Body of pancreas (tissue), 4 donors: Measurements from ENCODE around the gene KLF7. TPM values are rescaled to one million over a fixed set of nuclear protein-coding genes. Genes with fewer than 3 reads are reported as not detected.

Experiments used
- ATAC-seq: fragments of 150-250 bp; one replicate; pipeline ENCODE4 v1.9.1; 2016
- DNase-seq, 4 donors: peaks; one replicate each; pipeline ENCODE4 v3.0.0-alpha.2; 2019
- H3K27ac ChIP-seq, 4 donors: fragments of 200-600 bp; sonication (generic); 1 replicate in 3 of 4; 2 replicates in 1 of 4; pipeline versions ENCODE4 v1.5.1 to v1.6.1; 2016 to 2019; ENCODE audit warnings: mild to moderate bottlenecking in 1 of 4, mixed read lengths in 1 of 4, moderate library complexity in 1 of 4
- H3K27me3 ChIP-seq, 2 donors: fragments of 200-600 bp; sonication (generic); one replicate each; pipeline ENCODE4 v1.6.0; 2016; ENCODE audit warnings: mild to moderate bottlenecking in 1 of 2
- H3K36me3 ChIP-seq, 2 donors: fragments of 200-600 bp; sonication (generic); replicated peaks in 1 of 2; 2 replicates each; pipeline ENCODE4 v1.5.1; 2016; ENCODE audit warnings: low read depth in 2 of 2; ENCODE audit not compliant: insufficient read depth in 1 of 2
- H3K4me1 ChIP-seq: fragments of 200-600 bp; sonication (generic); one replicate; pipeline ENCODE4 v1.6.0; 2016
- H3K4me3 ChIP-seq, 2 donors: fragments of 200-600 bp; sonication (generic); 1 replicate in 1 of 2; 2 replicates in 1 of 2; pipeline ENCODE4 v1.5.1; 2016 to 2019
- H3K9me3 ChIP-seq, 3 donors: fragments of 200-600 bp; sonication (generic); 1 replicate in 2 of 3; 2 replicates in 1 of 3; pipeline ENCODE4 v1.5.1; 2016
- POLR2A ChIP-seq, 3 donors: fragments of 450-650 bp; IDR thresholded peaks; one replicate each; pipeline ENCODE4 v1.6.1; 2016; ENCODE audit warnings: antibody characterized with exemption in 3 of 3, mild to moderate bottlenecking in 2 of 3
- WGBS, 2 donors: methylation state at CpG; one replicate each; pipeline ENCODE4 v1.1.5; 2017; 5-methylcytosine and 5-hydroxymethylcytosine counted together
- intact Hi-C: fragments of 100-400 bp; cut with DNase I; formaldehyde crosslinking; loops from one replicate; pipeline ENCODE4 v1.15.1; 2023
- total RNA-seq, 2 donors: library from RNA; depleted of rRNA; stranded (reverse); fragments of >200 nt; gene quantifications; one replicate each; pipeline ENCODE4 v1.1.0, GENCODE V29; 2016
- TF ChIP-seq, protein P1 (sequence below), 7 experiments: fragments of 450-650 bp in 4 of 7; fragments of 200-600 bp in 3 of 7; sonication (generic) in 3 of 7; IDR thresholded peaks; one replicate each; pipeline ENCODE4 v1.5.1; 2016 to 2019; ENCODE audit warnings: antibody characterized with exemption in 7 of 7

Gene KLF7
- total RNA-seq: 1 to 10 TPM; 4.6 to 9.3 TPM

DNA sequence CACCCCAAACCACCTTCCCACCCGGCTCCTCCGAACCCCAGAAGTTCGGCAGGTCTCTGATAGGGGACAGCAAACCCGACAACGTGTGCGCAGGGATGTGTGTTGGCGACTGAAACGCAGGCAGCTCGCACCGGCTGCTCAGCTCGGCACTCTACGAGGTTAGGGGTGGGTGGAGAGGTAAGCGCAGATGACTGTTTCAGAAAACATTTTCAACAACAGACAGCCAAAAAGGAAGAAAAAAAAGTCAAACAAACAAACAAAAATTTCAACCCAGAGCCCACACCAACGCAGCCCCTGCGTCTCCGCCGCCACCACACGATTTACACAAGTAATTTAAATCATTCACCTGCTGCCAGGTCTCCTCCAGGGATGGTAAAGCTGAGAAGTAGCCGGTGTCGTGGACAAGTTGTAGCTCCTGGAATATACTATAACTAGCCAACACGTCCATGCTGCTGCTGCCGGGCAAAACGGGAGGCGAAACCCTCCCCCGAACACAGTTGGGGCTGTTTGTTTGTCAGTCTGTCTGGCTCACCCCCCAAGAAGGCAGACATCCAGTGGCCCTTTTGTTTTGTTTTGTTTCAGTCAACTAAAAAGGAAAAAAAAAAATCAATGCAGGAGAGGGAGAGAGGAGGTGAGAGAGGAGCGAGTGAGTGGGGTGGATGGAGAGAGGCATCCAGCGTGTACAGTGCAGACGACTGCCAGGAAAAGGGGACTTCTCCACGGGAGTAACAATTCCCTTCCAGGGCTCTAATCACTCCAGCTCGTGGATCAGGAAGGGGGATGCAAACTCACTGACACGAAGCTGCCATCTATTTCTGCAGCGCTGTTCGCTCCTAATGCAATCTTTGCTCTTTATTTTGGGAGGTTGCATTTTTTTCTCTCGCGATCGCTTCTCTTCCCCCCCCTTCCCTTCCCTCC is at the start of gene KLF7:
KLF7 (minus strand) TSS at position 828 of the 918 bp plus-strand sequence; CDS start at position 448, 380 bp downstream.
- WGBS, 2 donors: 0 to 1% methylated on average over 36 of the region's 36 CpGs
- peaks cover 30% of the 10 kb centered on the region for H3K4me1 ChIP-seq
- H3K9me3 ChIP-seq: no peaks in the 10 kb centered on the region
- H3K4me3 ChIP-seq: peak within 1 kb of the TSS; percentile 40 to 67
- H3K36me3 ChIP-seq: no peaks in the 10 kb centered on the region
- TF ChIP-seq, protein P1, sequence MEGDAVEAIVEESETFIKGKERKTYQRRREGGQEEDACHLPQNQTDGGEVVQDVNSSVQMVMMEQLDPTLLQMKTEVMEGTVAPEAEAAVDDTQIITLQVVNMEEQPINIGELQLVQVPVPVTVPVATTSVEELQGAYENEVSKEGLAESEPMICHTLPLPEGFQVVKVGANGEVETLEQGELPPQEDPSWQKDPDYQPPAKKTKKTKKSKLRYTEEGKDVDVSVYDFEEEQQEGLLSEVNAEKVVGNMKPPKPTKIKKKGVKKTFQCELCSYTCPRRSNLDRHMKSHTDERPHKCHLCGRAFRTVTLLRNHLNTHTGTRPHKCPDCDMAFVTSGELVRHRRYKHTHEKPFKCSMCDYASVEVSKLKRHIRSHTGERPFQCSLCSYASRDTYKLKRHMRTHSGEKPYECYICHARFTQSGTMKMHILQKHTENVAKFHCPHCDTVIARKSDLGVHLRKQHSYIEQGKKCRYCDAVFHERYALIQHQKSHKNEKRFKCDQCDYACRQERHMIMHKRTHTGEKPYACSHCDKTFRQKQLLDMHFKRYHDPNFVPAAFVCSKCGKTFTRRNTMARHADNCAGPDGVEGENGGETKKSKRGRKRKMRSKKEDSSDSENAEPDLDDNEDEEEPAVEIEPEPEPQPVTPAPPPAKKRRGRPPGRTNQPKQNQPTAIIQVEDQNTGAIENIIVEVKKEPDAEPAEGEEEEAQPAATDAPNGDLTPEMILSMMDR (IDR thresholded peaks at IDR 0.05): no peak
- TF ChIP-seq POLR2A (IDR thresholded peaks at IDR 0.05): peak in 1 of 3 donors; percentile 57
- intact Hi-C loops: no loop called here
- peak; percentile 10 for ATAC-seq
- DNase-seq: peak; percentile 41 to 60 (median 54)
- H3K27me3 ChIP-seq: no peaks in the 10 kb centered on the region
- H3K27ac ChIP-seq: peak within 1 kb of the TSS; percentile 99 to 100 (median 100)

- Histone ChIP-seq H3K4me3 (no peak overlapping the region), H3K27ac (no peak overlapping the region), H3K9me3 (no peaks in the 10 kb centered on the region), H3K27me3 (no peaks in the 10 kb centered on the region), H3K4me1 (no peaks in the 10 kb centered on the region), H3K36me3 (no peaks in the 10 kb centered on the region)
- WGBS, 2 donors: 35 to 41% methylated on average over 2 of the region's 2 CpGs
- intact Hi-C loops: no loop called here
- no peak for DNase-seq
- TF ChIP-seq, protein P1 (IDR thresholded peaks at IDR 0.05): no peak
- TF ChIP-seq POLR2A (IDR thresholded peaks at IDR 0.05): no peak
- no peak for ATAC-seq
These were observed 49.6 kb upstream of the KLF7 start for GRCh38 chr2:207215308-207215707.

DNA sequence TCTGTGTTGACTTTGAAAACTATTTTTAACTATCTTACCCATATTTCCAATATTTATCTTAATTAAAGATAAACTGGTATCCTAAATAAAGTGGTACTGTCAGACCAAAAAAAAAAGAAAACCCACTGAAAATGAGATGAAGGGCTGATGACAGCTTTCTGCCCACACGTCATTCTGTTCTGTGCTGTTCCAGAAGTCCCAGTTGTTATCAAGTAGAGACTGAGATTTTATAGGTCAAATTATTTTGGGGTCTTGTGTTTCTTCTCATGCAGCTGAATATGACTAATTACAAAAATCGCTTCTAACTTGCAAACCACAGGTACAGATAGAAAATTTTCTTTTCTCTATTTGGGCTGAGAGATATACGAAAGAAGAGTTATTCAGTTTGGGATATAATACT is 48.7 kb upstream of the KLF7 start:
- no peak overlapping the region for H3K4me3 ChIP-seq
- no peaks in the 10 kb centered on the region for H3K9me3 ChIP-seq
- H3K27ac ChIP-seq: no peak overlapping the region
- no peaks in the 10 kb centered on the region for H3K27me3 ChIP-seq
- intact Hi-C loops: no loop called here
- WGBS, 2 donors: 58 to 77% methylated on average over 3 of the region's 3 CpGs
- H3K36me3 ChIP-seq: no peaks in the 10 kb centered on the region
- DNase-seq (no peak), ATAC-seq (no peak)
- H3K4me1 ChIP-seq: no peaks in the 10 kb centered on the region
- TF ChIP-seq, protein P1 (IDR thresholded peaks at IDR 0.05): no peak
- no peak for TF ChIP-seq POLR2A (IDR thresholded peaks at IDR 0.05)

GRCh38 chr2:207206011-207206410 is 40.3 kb upstream of the KLF7 start:
- Histone ChIP-seq H3K36me3 (no peaks in the 10 kb centered on the region), H3K9me3 (no peaks in the 10 kb centered on the region), H3K27me3 (no peaks in the 10 kb centered on the region), H3K27ac (no peak overlapping the region), H3K4me1 (no peaks in the 10 kb centered on the region), H3K4me3 (no peak overlapping the region)
- TF ChIP-seq, protein P1 (IDR thresholded peaks at IDR 0.05): no peak
- TF ChIP-seq POLR2A (IDR thresholded peaks at IDR 0.05): no peak
- ATAC-seq (no peak), DNase-seq (no peak)
- intact Hi-C loops: no loop called here
- WGBS, 2 donors: 62 to 75% methylated on average over 3 of the region's 3 CpGs
